H1 (cell line): ENCODE measurements around the gene ZNF57. TPM values are rescaled to one million over a fixed set of nuclear protein-coding genes. Genes with fewer than 3 reads are reported as not detected.

ENCODE experiments used
- GTF2F1 ChIP-seq: IDR thresholded peaks from 2 replicates; pipeline ENCODE4 v1.6.1; 2012; ENCODE audit warnings: low read depth, low read length, improper control_type of control experiment, borderline replicate concordance
- NANOG ChIP-seq: IDR thresholded peaks from 2 replicates; pipeline ENCODE4 v1.6.1; 2011; ENCODE audit warnings: low read length, low read depth, mild to moderate bottlenecking, inconsistent platforms; ENCODE audit not compliant: insufficient read depth, poor library complexity, severe bottlenecking
- polyA plus RNA-seq, 7 experiments: library from polyadenylated mRNA; depleted of rRNA in 3 of 7; stranded (reverse) in 5 of 7; unstranded in 2 of 7; fragments of >200 nt in 5 of 7; fragments of 200-250 nt in 2 of 7; gene quantifications; 1 replicate in 5 of 7; 2 replicates in 1 of 7; 4 replicates in 1 of 7; pipeline versions ENCODE4 v1.2.1 to v1.2.3, GENCODE V29; 2011 to 2013; ENCODE audit warnings: missing spikeins in 2 of 7, mixed read lengths in 2 of 7
- total RNA-seq: library from RNA; stranded (reverse); fragmentation: NEBNext Ultra II Directional; extraction: Animal tissue kit (Norgen Biotek cat#: 25700); gene quantifications from 2 replicates; pipeline ENCODE4 v1.2.1, GENCODE V29; 2021

ZNF57 gene
- total and polyA plus RNA-seq, 2 of the 8 experiments (the other 6 are each of a cell fraction or from before 2014, with no cell fraction given): 4.9 to 8.9 TPM

DNA sequence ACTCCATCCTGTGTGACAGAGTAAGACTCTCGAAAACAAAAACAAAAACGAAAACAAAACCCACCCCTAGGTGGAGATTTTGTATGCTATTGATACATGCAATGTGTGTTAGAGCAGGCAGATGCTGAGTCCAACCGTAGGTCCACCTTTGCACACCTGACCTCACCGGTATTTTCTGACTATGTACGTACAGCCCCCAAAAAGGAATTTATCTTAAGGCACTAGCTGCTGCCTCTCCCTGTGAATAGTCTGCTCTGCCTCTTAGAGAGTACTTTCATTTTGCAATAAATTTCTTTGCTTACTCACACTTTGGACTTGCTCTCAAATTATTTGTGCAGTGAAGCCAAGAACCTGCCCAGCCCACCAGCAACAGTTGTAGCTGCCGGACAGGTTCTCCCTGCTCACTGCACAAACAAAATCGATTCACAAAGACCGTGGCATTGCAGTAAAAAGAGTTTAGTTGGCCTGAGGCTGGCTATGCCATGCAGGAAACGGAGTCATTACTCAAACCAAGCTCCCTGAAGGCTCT, 52.3 kb downstream of the ZNF57 start (continued):
- TF ChIP-seq NANOG (no peak), GTF2F1 (no peak)
